Jurkat, Clone E6-1 (cell line): Measurements from ENCODE around the gene PRR16.
"Not testable (repeated sequence)": the region's sequence is repeated elsewhere in the genome, so short reads cannot be mapped to it uniquely, and the experiment has no call there.

Experiments
- DNase-seq: peaks from one replicate; pipeline ENCODE4 v3.0.0-alpha.2; 2011; ENCODE audit warnings: low read depth, low spot score
- H3K4me3 ChIP-seq: 2 replicates; pipeline ENCODE4 v1.5.1; 2011; ENCODE audit warnings: mild to moderate bottlenecking, low read length, control low read depth, moderate library complexity

The PRR16 gene

GRCh38 chr5:120457839-120458507 lies 6.1 kb upstream of the PRR16 start:
- peak; percentile 19 for DNase-seq
- H3K4me3 ChIP-seq: peak overlapping the region; percentile 36

DNA sequence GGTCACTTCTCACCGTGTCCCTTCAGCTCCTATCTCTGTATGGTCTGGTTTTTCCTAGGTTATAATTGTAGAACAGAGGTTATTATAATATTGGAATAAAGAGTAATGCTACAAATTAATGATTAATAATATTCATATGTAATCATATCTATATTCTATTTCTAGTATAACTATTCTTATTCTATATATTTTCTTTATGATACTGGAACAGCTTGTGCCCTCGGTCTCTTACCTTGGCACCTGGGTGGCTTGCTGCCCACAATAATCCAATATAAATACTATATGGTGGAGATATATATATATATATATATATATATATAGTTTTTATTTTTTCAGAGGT lies 5.6 kb upstream of the PRR16 start:
- not testable (repeated sequence) for DNase-seq, H3K4me3 ChIP-seq

- no peak for DNase-seq
- H3K4me3 ChIP-seq: no peak overlapping the region
These were observed 2.8 kb upstream of the PRR16 start for GRCh38 chr5:120461251-120461650.

GRCh38 chr5:120463006-120463680 lies 957 bp upstream of the PRR16 start:
- no peak overlapping the region for H3K4me3 ChIP-seq
- no peak for DNase-seq

- H3K4me3 ChIP-seq: no peak overlapping the region
- no peak for DNase-seq
These were observed 731 bp downstream of the PRR16 start for GRCh38 chr5:120464627-120465435.

- DNase-seq: no peak
- no peak overlapping the region for H3K4me3 ChIP-seq
These were observed 1.4 kb downstream of the PRR16 start for GRCh38 chr5:120465436-120465961.

DNA sequence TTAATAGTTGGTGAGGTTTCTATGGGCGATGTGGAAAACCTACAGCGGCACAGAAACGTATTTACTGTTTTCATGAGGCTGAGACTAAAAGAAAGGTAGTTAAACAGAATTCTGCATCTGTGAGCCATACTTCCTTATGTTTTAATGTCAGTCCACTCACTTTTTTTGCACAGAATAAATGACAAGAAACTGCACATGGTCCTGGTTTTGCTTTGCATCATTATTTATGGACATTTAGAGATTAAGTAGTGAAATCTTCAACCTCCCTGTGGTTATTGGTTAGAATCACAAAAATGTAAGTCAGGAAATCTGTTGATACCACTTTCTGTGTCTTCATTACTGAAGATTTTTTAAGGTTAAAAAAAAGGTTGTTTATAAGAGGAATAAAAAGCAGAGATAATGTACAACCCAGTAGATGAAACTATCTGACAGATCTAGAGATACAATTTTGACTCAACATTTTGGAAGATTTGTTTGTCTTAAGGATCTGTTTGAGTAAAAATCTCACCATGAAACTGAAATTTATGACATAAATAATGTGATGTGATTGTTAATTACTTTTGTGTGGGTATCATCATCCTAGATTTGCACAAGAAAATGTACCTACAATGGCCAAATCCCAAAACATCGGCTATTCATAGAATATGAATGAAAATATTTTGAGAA lies 2.4 kb downstream of the PRR16 start:
- DNase-seq: no peak
- no peak overlapping the region for H3K4me3 ChIP-seq

DNA sequence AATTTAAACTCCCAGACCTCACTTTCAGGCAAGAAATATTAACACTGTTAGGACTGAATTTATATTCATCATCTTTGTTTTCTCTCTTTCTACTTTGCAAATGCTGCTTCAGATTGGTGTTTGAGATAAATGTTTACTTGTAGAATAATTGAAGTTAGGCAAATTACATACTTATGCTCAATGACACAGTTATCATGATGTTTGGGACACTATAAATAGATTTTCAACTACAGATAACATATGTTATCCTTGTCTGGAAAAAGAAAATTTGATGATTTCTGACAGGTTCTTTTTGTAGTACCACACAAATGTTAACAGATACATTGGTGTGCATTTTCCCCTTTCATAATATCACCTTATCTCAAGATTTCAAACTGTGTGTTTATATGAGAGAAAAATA lies 7.9 kb downstream of the PRR16 start:
- no peak for DNase-seq
- H3K4me3 ChIP-seq: no peak overlapping the region

DNA sequence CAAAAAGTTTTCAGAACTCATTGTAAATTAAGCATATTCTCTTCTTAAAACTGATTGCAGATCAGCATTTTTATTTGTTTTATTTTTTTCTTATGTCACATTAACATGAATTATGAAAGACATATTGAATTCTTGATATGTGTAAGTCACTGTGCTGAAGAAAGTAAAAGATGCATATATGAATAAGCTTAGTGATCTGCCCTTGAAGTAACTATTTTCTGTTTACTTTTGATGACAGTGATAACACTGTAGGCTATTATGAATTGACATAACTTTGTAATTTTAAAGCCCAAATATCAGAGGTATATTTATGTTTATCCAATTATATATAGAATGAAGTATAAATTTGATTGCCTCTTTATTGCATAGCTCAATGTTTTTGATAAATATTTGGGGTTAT lies 8.8 kb downstream of the PRR16 start:
- H3K4me3 ChIP-seq: no peak overlapping the region
- DNase-seq: no peak

DNA sequence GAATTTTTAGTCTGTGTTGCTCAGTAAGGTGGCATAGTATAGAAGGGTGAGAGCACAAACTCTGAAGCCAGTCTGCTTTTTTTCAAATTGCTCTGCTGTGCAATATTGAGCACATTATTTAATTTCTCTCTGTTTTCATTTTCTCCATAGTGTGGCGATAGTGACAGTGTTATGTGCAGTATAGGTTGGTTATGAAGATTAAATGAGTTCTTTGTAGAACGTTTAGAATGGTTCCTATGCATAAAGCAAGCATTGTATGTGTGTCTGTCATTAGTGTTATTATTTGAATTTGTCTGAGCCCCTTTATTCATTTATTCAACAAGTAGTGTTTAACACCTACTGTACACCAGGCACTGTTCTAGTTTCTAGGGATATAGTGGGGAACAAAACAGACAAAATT lies 9.2 kb downstream of the PRR16 start:
- H3K4me3 ChIP-seq: no peak overlapping the region
- no peak for DNase-seq

GRCh38 chr5:120476063-120476462 lies 12.0 kb downstream of the PRR16 start:
- DNase-seq: no peak
- no peak overlapping the region for H3K4me3 ChIP-seq

- no peak for DNase-seq
These were observed 15.0 kb downstream of the PRR16 start for GRCh38 chr5:120479066-120479465.

DNA sequence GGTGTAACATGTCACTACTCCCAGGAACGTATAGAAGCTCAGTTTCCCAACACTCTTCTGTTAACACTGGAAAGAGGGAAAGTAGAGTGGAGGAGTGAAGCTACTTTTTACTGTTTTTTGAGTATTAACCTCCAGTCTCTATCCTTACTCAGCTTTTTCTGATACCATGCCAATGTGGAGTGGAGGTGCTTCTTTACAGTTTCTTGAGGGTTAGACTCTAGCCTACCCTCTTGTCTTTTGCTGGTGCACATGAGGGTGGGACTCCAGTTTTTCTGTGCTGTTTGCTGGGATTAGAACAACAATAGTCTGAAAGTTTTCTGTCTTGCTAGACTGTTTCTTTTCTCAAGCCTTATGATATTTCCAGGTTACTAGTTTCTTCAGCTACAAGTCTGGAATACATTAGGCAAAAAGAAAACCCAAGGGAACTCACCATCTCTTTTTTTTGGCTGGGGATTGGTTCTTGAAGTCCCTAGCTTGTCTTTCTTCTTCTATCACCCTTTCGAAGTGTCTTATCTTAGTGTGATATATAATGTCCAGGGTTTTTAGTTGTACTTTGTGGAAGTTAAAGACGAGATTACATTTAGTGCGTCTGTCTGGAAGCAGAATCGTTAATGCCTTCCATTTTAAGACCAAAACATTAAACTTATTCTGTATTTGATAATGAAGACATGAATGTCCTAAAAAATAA lies 35.9 kb downstream of the PRR16 start:
- DNase-seq: no peak
- H3K4me3 ChIP-seq: no peak overlapping the region

More at GRCh38 chr5:120479066-120479465, 15.0 kb downstream of the PRR16 start:
- no peak overlapping the region for H3K4me3 ChIP-seq

DNA sequence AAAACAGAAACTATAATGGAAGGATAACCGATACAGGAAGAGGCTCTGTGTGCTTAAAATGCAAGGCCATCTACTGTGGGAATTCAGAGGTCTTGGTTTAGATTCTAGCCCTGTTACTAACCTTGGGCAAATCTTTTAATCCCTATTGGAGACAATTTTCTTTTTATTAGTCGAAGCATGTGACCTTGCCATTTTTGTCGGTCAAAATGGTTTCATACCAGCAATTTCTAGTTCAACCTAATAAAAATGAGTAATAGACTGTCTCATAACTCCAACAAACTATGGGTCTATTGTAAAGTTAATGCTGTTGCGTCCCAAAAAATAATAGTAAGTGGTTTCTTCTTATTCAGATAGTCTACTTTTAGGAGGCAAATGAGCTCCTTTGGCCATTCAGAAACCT lies 38.4 kb downstream of the PRR16 start:
- H3K4me3 ChIP-seq: no peak overlapping the region
- no peak for DNase-seq

DNA sequence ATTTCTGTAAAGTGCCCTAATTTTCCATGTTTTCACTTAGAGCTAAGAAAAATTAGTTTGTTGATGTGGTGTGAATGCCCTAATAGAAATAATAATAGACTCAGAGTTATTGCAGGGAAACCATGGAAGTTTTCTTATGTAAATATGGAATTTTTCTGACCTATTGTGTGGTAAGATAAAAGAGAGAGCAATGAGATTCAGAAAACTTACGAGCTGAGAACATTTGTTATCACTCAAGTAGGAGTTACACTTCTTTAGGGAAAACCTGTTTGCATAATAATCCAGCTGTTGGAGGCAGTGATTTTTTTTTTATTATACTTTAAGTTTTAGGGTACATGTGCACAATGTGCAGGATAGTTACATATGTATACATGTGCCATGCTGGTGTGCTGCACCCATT lies 39.2 kb downstream of the PRR16 start:
- no peak for DNase-seq
- no peak overlapping the region for H3K4me3 ChIP-seq

GRCh38 chr5:120504057-120504456 lies 40.0 kb downstream of the PRR16 start:
- DNase-seq: no peak
- no peak overlapping the region for H3K4me3 ChIP-seq

- no peak overlapping the region for H3K4me3 ChIP-seq
- no peak for DNase-seq
These were observed 43.1 kb downstream of the PRR16 start for GRCh38 chr5:120507197-120507596.

DNA sequence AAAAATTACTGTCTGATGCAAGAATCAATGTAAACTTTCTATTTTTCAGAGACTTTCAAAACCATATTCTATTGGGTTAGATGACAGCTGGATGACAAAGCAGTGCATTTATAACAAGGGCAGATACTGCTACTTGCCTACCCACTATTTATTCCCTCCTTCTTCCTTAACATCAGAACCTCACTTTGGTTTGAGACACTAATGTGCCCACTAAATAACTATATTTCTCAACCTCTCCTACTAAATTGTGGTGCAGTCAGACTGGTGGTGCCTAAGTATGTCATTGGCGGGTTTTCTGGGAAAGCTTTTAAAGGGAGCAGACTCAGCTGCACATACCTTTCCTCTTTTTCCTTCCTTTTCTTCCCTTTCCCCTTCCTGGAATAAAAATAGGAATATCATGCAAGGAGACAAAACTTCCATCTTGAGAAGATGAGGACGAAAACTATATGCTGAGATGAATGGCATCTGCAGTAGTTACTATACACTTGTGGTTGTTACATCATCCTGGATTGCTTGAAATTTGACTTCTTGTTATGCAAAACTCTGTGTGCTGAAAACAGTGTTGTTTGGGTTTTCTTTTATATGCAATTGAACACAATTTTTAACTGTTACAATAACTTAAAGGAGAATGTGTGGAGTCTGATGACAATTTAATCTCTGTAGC lies 43.8 kb downstream of the PRR16 start:
- no peak overlapping the region for H3K4me3 ChIP-seq

GRCh38 chr5:120509053-120509452 lies 45.0 kb downstream of the PRR16 start:
- H3K4me3 ChIP-seq: no peak overlapping the region
- no peak for DNase-seq

More for the DNA sequence above, 43.8 kb downstream of the PRR16 start:
- no peak for DNase-seq
